ENCODE measurements around the gene WDR83.

WDR83 gene

DNA sequence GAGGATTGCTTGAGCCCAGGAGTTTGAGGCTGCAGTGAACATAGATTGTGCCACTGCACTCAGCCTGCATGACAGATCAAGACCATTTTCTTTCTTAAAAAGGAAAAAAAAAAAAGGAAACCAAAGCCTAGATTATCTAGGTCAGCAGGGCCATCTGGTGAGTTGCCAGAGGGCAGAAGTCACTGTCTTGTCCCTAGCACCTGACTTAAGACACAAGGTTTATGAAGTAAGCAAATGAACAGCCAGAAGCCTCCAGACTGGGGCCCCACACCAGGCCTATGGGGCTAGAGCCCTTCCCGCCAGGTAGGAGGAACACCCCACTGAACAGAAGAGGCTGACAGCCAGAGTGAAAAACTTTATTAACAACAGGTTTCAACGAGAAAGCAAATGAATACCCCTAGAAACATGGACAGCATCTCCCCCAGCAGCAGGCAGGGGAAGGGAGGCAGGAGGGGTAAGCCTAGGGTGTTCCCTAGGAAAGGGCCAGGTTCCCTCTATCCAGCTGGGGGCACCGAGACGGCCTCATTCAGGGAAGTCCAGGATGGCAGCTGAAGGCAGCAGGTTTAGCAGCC lies 1.2 kb downstream of the WDR83 start:
- TF ChIP-seq, protein P1, sequence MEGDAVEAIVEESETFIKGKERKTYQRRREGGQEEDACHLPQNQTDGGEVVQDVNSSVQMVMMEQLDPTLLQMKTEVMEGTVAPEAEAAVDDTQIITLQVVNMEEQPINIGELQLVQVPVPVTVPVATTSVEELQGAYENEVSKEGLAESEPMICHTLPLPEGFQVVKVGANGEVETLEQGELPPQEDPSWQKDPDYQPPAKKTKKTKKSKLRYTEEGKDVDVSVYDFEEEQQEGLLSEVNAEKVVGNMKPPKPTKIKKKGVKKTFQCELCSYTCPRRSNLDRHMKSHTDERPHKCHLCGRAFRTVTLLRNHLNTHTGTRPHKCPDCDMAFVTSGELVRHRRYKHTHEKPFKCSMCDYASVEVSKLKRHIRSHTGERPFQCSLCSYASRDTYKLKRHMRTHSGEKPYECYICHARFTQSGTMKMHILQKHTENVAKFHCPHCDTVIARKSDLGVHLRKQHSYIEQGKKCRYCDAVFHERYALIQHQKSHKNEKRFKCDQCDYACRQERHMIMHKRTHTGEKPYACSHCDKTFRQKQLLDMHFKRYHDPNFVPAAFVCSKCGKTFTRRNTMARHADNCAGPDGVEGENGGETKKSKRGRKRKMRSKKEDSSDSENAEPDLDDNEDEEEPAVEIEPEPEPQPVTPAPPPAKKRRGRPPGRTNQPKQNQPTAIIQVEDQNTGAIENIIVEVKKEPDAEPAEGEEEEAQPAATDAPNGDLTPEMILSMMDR (IDR thresholded peaks at IDR 0.05) = no peak
- Histone ChIP-seq H3K27ac (no peak overlapping the region), H3K4me3 (peak overlapping the region; percentile 93)
- no peak for DNase-seq (ENCODE audit: low spot score)

DNA sequence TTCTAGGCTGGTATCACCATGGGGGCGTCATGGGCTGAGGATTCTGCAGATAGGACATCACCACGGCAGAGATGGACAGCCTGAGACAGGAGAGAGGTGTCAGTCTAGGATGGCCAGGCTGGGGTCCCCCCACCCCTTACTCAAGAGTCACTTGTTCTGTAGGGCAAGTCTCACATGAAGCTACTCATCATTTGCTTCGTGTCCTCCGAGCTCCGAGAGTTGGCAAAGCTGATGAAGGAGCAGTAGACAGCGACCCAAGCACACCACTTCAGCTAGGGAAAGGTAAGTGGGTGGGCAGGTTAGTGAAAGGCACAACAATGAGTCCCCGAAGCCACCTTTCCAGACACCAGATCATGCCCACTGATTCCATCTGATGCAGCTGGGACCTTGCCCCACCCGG lies 1.7 kb downstream of the WDR83 start:
- TF ChIP-seq, protein P1 (IDR thresholded peaks at IDR 0.05) = no peak
- peak overlapping the region; percentile 93 for H3K4me3 ChIP-seq
- no peak for DNase-seq (ENCODE audit: low spot score)
- H3K27ac ChIP-seq = peak overlapping the region; percentile 92 to 94

DNA sequence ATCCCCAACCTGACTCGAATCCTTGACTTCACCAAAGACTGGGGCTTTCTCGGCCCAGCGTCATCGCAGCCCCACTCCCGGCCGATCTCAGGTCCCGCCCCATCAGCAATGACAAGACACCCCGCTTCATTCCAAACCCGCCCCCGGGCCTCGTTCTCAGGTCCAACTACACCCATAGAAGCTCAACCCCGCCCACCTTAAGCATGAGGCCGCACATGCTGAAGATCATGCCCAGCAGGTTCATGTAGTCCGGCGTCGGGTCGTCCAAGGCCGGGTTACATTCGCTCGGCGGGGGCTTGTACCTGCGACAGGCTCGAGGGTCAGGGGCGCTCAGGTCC lies 2.3 kb downstream of the WDR83 start:
- peak overlapping the region; percentile 93 for H3K4me3 ChIP-seq
- peak overlapping the region; percentile 92 to 94 for H3K27ac ChIP-seq
- DNase-seq (ENCODE audit: low spot score) = no peak
- TF ChIP-seq, protein P1 (IDR thresholded peaks at IDR 0.05) = no peak

DNA sequence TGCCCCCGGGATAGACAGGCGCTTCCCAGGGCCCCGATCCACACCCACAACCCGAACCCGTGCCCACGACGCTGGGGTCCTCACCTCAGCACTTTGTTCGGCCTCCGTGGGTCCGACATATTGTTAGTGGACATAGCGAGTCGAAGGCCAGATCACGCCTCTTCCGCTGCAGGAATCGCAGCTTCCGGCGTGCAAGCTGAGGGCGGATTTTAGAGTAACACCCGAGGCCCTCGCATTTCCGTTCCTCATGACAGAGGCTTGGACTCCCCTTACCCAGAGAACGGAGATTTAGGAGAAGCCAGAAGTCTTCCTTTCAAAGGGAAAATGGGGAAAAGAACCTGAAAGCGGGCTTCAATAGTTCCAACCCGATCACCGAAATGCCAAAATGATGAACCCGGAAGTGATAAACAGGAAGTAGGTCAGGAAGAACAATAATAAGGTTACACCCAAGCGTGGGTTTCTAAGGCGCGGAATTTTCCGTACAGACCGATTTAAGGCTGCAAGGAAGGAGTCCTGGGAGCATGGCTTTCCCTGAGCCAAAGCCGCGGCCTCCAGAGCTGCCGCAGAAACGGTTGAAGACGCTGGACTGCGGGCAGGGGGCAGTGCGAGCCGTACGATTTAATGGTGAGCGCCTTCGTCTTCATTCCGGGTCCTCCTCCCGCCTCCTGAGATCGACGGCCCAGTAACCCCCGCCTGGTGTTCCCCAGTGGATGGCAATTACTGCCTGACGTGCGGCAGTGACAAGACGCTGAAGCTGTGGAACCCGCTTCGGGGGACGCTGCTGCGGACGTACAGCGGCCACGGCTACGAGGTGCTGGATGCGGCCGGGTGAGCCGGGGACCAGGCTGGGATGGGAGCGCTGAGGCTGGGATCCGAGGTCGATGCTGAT lies 2.9 kb downstream of the WDR83 start:
- peak; percentile 84 for DNase-seq (ENCODE audit: low spot score)
- H3K27ac ChIP-seq = peak overlapping the region; percentile 92 to 94
- TF ChIP-seq, protein P1 (IDR thresholded peaks at IDR 0.05) = no peak
- H3K4me3 ChIP-seq = peak overlapping the region; percentile 93

DNA sequence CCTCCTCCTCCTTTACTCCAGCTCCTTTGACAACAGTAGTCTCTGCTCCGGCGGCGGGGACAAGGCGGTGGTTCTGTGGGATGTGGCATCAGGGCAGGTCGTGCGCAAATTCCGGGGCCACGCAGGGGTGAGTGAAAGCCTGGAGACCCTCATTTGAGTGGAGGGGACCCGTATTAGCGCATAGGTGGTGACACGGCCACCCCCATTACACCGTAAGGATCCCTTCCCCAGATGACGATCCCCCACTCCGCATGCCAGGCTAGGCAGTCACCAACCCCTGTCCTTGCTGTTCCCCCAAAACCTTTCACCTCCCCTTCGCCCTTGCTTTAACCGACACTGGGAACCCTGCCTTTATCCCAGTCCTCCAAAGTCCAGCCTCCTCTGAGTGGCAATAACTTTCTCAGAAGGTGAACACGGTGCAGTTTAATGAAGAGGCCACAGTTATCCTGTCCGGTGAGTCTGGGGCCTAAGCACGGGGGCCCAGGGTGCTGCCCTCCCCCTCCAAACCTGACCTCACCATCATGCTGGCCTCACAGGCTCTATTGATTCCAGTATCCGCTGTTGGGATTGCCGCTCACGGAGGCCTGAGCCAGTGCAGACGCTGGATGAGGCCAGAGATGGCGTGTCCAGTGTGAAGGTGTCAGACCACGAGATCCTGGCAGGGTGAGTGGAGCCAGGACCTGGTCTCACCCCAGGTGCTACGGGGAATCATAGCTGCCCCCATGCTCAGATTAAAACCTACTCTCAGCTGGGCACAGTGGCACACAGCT lies 3.7 kb downstream of the WDR83 start:
- Histone ChIP-seq H3K27ac (peak overlapping the region; percentile 92 to 94), H3K4me3 (peak overlapping the region; percentile 93)
- DNase-seq (ENCODE audit: low spot score) = no peak
- TF ChIP-seq, protein P1 (IDR thresholded peaks at IDR 0.05) = no peak

DNA sequence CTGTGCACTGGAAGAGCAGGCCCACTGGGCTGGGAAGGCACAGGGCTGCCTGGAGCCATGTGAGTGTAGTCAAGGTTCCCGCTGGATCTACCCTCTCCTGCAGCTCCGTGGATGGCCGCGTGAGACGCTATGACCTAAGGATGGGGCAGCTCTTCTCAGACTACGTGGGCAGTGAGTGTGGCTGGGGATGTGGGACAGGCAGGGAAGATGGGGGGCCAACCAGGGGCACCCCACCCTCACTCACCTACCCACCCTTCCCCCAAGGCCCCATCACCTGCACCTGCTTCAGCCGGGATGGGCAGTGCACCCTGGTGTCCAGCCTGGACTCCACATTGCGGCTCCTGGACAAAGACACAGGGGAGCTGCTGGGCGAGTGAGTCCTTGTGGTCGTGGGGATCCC lies 6.1 kb downstream of the WDR83 start:
- Histone ChIP-seq H3K27ac (no peak overlapping the region), H3K4me3 (no peak overlapping the region)
- no peak for DNase-seq (ENCODE audit: low spot score)
- TF ChIP-seq, protein P1 (IDR thresholded peaks at IDR 0.05) = no peak

Measured in coronary artery (tissue), 2 donors.